ENCODE data around the gene PRF1. TPM values are rescaled to one million over a fixed set of nuclear protein-coding genes. Genes with fewer than 3 reads are reported as not detected.

PRF1 gene
- total RNA-seq = 10 to 100 TPM in 1 of 9 donors, 1 to 10 TPM in 4, under 1 TPM in 4; 0.50 to 19.4 (median 1.4) TPM
- 1 to 10 TPM in 1 of 2 donors, under 1 TPM in 1; 0.68 to 1.0 TPM for polyA plus RNA-seq
- long read RNA-seq, donor 1, partial matches to known transcripts = 0 of 2 reads
- long read RNA-seq, donor 1, other reads (novel, unspliced or antisense) = 0 of 2 reads
- long read RNA-seq, donor 2 = 0 reads
- long read RNA-seq, donor 3, partial matches to known transcripts = 1 of 4 reads
- long read RNA-seq, donor 3, other reads (novel, unspliced or antisense) = 0 of 4 reads

DNA sequence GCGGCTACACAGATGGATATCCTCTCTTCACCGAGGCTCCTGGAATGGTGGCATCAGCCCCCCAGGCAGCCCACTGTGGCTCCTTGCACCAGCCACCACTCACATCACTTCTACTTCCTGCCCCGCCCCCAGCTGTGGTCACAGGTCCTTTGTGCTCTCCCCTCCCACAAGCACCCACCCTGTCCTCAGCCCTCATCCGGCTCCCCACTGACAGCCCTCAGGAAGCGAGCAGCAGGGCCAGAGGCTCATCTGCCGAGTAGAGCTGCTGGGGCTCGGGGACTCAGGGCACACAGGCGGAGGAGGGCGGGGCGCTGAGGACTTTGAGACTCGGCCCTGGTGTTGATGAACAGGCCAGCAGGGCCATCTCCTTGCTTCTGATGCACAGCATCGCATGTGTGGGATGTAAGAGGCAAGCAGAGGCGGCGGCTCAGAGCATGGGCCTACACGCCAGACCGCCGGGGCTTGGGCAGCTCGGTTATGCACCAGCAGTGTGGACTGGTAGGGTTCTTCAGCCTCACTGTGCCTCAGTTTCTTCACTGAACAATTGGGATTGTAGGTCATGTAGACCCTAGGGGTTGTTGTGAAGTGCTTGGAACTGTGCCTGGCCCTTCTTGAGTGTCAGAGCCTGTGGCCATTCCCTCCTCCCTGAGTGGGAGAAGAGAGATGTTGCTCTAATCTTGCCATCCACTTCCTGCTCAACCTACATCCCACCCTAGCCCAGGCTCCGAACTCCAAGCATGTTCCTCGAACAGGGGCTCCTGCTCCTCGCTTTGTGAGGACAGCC lies at the start of gene PRF1:
PRF1 (minus strand) TSS at position 77 of the 784 bp plus-strand sequence. CDS start 1,839 bp downstream, outside the sequence.
- Histone ChIP-seq H3K36me3 (no peaks in the 10 kb centered on the region), H3K27me3 (no peaks in the 10 kb centered on the region), H3K27ac (peak within 1 kb of the TSS in 1 of 12 donors; percentile 82), H3K9me3 (no peaks in the 10 kb centered on the region), H3K4me3 (peak within 1 kb of the TSS in 2 of 12 donors; percentile 23 to 56), H3K4me1 (no peaks in the 10 kb centered on the region)
- TF ChIP-seq, protein P1, sequence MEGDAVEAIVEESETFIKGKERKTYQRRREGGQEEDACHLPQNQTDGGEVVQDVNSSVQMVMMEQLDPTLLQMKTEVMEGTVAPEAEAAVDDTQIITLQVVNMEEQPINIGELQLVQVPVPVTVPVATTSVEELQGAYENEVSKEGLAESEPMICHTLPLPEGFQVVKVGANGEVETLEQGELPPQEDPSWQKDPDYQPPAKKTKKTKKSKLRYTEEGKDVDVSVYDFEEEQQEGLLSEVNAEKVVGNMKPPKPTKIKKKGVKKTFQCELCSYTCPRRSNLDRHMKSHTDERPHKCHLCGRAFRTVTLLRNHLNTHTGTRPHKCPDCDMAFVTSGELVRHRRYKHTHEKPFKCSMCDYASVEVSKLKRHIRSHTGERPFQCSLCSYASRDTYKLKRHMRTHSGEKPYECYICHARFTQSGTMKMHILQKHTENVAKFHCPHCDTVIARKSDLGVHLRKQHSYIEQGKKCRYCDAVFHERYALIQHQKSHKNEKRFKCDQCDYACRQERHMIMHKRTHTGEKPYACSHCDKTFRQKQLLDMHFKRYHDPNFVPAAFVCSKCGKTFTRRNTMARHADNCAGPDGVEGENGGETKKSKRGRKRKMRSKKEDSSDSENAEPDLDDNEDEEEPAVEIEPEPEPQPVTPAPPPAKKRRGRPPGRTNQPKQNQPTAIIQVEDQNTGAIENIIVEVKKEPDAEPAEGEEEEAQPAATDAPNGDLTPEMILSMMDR (IDR thresholded peaks at IDR 0.05) = no peak
- no peak for TF ChIP-seq POLR2A (IDR thresholded peaks at IDR 0.05)
- intact Hi-C loops (cut with DNase I) = no loop called here
- peak in 1 of 5 donors; percentile 81 for DNase-seq
- WGBS, 4 donors = 90 to 96% (median 92%) methylated on average over 19 to 21 of the region's 21 CpGs
- ATAC-seq = peak in 3 of 4 donors; percentile 20 to 54 (median 34)

DNA sequence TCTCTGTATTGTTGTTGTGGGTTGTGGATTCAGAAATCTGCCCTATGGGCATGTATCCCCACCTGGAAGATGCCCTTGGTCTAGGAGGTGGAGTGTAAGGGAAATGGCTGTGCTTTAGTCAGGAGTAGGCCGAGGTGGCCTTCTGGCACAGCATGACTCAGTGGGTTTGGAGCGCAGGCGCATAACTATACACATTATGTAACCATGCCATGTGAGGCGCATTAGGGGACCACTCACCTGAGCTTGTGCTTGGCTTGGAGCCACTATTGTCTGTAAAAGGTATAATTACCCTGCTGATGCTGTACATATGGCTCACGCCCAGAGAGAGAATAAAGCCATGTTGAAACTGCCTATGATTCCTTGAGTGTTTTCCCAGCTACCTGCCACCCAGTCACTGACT lies 49.1 kb upstream of the PRF1 start:
- Histone ChIP-seq H3K27ac (no peak overlapping the region), H3K36me3 (no peaks in the 10 kb centered on the region), H3K9me3 (peaks cover 0 to 4% (median 0%) of the 10 kb centered on the region in 12 donors), H3K4me1 (peaks cover 0 to 23% (median 14%) of the 10 kb centered on the region in 12 donors), H3K27me3 (no peaks in the 10 kb centered on the region), H3K4me3 (no peak overlapping the region)
- DNase-seq (no peak), ATAC-seq (no peak)
- intact Hi-C loops (cut with DNase I) = loop anchor here in 1 of 10 donors (10.0 kb wide), 1 partner anchor 67 kb away; no protein-coding TSS in a partner anchor
- WGBS, 4 donors = 96 to 98% (median 97%) methylated on average over 5 of the region's 5 CpGs
- TF ChIP-seq, protein P1 (IDR thresholded peaks at IDR 0.05) = no peak
- no peak for TF ChIP-seq POLR2A (IDR thresholded peaks at IDR 0.05)

- intact Hi-C loops (cut with DNase I) = loop anchor here in 1 of 10 donors (10.0 kb wide), 1 partner anchor 66 kb away; no protein-coding TSS in a partner anchor
- Histone ChIP-seq H3K36me3 (no peaks in the 10 kb centered on the region), H3K4me3 (no peak overlapping the region), H3K27me3 (no peaks in the 10 kb centered on the region), H3K4me1 (peaks cover 0 to 20% (median 14%) of the 10 kb centered on the region in 12 donors), H3K27ac (no peak overlapping the region), H3K9me3 (peaks cover 0 to 4% (median 0%) of the 10 kb centered on the region in 12 donors)
- DNase-seq (no peak), ATAC-seq (no peak)
- whole genome bisulfite sequencing, 4 donors = 98 to 99% (median 98%) methylated on average over 3 of the region's 3 CpGs
- TF ChIP-seq POLR2A (IDR thresholded peaks at IDR 0.05) = no peak
- TF ChIP-seq, protein P1 (IDR thresholded peaks at IDR 0.05) = no peak
Observed at GRCh38 chr10:70650718-70651117, 48.2 kb upstream of the PRF1 start.

GRCh38 chr10:70650104-70650503 lies 47.6 kb upstream of the PRF1 start:
- WGBS, 4 donors = 85 to 95% (median 93%) methylated on average over 3 of the region's 3 CpGs
- no peak for DNase-seq
- no peak for ATAC-seq
- no peaks in the 10 kb centered on the region for H3K36me3 ChIP-seq
- peaks cover 0 to 4% (median 0%) of the 10 kb centered on the region in 12 donors for H3K9me3 ChIP-seq
- TF ChIP-seq POLR2A (IDR thresholded peaks at IDR 0.05) = no peak
- TF ChIP-seq, protein P1 (IDR thresholded peaks at IDR 0.05) = no peak
- H3K4me1 ChIP-seq = peaks cover 0 to 20% (median 14%) of the 10 kb centered on the region in 12 donors
- intact Hi-C loops (cut with DNase I) = loop anchor here in 1 of 10 donors (10.0 kb wide), 1 partner anchor 65 kb away; no protein-coding TSS in a partner anchor
- no peak overlapping the region for H3K27ac ChIP-seq
- no peaks in the 10 kb centered on the region for H3K27me3 ChIP-seq
- H3K4me3 ChIP-seq = no peak overlapping the region
